Loucy (cell line): Measurements from ENCODE around the gene OSBPL3.

Experiments used
- H2AFZ ChIP-seq: fragments of 200-600 bp; sonication (generic); 2 replicates; pipeline ENCODE4 v1.6.0; 2016; ENCODE audit warnings: antibody characterized with exemption, mild to moderate bottlenecking, low read length, moderate library complexity
- H3F3A ChIP-seq: fragments of 200-600 bp; 2 replicates; pipeline ENCODE4 v1.6.0; 2016; ENCODE audit warnings: antibody characterized with exemption, low read depth, mild to moderate bottlenecking
- H3K27me3 ChIP-seq: fragments of 200-600 bp; sonication (generic); 2 replicates; pipeline ENCODE4 v1.6.1; 2014; ENCODE audit warnings: low read length, mild to moderate bottlenecking; ENCODE audit not compliant: insufficient read depth, poor library complexity, severe bottlenecking
- H3K36me3 ChIP-seq: fragments of 200-600 bp; sonication (generic); 2 replicates; pipeline ENCODE4 v1.6.1; 2016; ENCODE audit warnings: low read length; ENCODE audit not compliant: insufficient read depth
- H3K4me1 ChIP-seq: fragments of 200-600 bp; sonication (generic); 2 replicates; pipeline ENCODE4 v1.5.1; 2014; ENCODE audit warnings: low read length, mild to moderate bottlenecking; ENCODE audit not compliant: insufficient read depth, poor library complexity, severe bottlenecking
- H3K4me2 ChIP-seq: fragments of 200-600 bp; sonication (generic); 2 replicates; pipeline ENCODE4 v1.6.0; 2014; ENCODE audit warnings: antibody characterized with exemption, low read length, low read depth, mild to moderate bottlenecking; ENCODE audit not compliant: poor library complexity, severe bottlenecking
- H3K4me3 ChIP-seq: fragments of 200-600 bp; sonication (generic); 2 replicates; pipeline ENCODE4 v1.5.1; 2014; ENCODE audit warnings: low read length, mild to moderate bottlenecking, mixed read lengths; ENCODE audit not compliant: poor library complexity, severe bottlenecking
- H3K79me2 ChIP-seq: fragments of 200-600 bp; sonication (generic); 2 replicates; pipeline ENCODE4 v1.6.1; 2014; ENCODE audit warnings: low read length; ENCODE audit not compliant: insufficient read depth
- H3K9ac ChIP-seq: fragments of 200-600 bp; sonication (generic); 2 replicates; pipeline ENCODE4 v1.6.0; 2014; ENCODE audit warnings: mild to moderate bottlenecking, low read depth, low read length, moderate library complexity; ENCODE audit not compliant: poor library complexity, severe bottlenecking
- H3K9me2 ChIP-seq: fragments of 200-600 bp; sonication (generic); replicated peaks from 2 replicates; pipeline ENCODE4 v1.6.1; 2016; ENCODE audit warnings: low read depth, low read length, mixed read lengths
- H3K9me3 ChIP-seq: fragments of 200-600 bp; sonication (generic); 2 replicates; pipeline ENCODE4 v1.6.1; 2014; ENCODE audit warnings: mild to moderate bottlenecking, antibody characterized with exemption, low read length, low read depth; ENCODE audit not compliant: insufficient read depth
- H4K20me1 ChIP-seq: fragments of 200-600 bp; sonication (generic); 2 replicates; pipeline ENCODE4 v1.6.0; 2014; ENCODE audit warnings: antibody characterized with exemption, low read length, mild to moderate bottlenecking; ENCODE audit not compliant: insufficient read depth, poor library complexity, severe bottlenecking
- EZH2phosphoT487 ChIP-seq: fragments of 200-600 bp; IDR thresholded peaks from 2 replicates; pipeline ENCODE4 v1.6.1; 2018; ENCODE audit warnings: antibody characterized with exemption, mild to moderate bottlenecking, moderate library complexity, borderline replicate concordance
- TF ChIP-seq, protein P1 (sequence below): fragments of 200-600 bp; sonication (generic); conservative IDR thresholded peaks from 2 replicates; pipeline ENCODE4 v1.5.1; 2014; ENCODE audit warnings: mild to moderate bottlenecking, antibody characterized with exemption, low read length

Gene OSBPL3

DNA sequence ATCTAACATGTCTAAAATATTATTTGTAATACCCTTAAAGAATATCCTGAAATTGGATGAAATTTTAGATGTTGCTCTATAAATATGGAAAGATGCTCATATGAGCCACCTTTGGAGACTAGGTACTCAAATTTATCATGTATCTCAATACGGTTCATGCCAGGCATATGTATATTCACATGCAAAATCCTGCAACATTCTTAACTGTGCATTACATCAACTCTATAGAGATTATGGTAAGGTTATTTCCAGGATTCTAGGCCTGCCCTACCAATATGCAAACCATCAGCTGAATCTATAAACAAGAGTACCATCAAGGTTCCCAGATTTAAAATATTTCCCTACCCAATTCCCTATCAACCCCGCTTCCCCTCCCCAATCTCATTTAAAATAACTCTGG, 27.5 kb downstream of the OSBPL3 start:
- H3K9me2 ChIP-seq = no peaks in the 10 kb centered on the region
- peaks cover 37% of the 10 kb centered on the region for H3K4me1 ChIP-seq
- H3K27me3 ChIP-seq = no peaks in the 10 kb centered on the region
- peaks cover 42% of the 10 kb centered on the region for H4K20me1 ChIP-seq
- no peak overlapping the region for H3K9ac ChIP-seq
- no peak for TF ChIP-seq EZH2phosphoT487
- TF ChIP-seq, protein P1, sequence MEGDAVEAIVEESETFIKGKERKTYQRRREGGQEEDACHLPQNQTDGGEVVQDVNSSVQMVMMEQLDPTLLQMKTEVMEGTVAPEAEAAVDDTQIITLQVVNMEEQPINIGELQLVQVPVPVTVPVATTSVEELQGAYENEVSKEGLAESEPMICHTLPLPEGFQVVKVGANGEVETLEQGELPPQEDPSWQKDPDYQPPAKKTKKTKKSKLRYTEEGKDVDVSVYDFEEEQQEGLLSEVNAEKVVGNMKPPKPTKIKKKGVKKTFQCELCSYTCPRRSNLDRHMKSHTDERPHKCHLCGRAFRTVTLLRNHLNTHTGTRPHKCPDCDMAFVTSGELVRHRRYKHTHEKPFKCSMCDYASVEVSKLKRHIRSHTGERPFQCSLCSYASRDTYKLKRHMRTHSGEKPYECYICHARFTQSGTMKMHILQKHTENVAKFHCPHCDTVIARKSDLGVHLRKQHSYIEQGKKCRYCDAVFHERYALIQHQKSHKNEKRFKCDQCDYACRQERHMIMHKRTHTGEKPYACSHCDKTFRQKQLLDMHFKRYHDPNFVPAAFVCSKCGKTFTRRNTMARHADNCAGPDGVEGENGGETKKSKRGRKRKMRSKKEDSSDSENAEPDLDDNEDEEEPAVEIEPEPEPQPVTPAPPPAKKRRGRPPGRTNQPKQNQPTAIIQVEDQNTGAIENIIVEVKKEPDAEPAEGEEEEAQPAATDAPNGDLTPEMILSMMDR = no peak
- H3K4me3 ChIP-seq = no peak overlapping the region
- no peaks in the 10 kb centered on the region for H3K9me3 ChIP-seq
- no peak overlapping the region for H2AFZ ChIP-seq
- no peaks in the 10 kb centered on the region for H3F3A ChIP-seq
- H3K4me2 ChIP-seq = no peak overlapping the region
- H3K79me2 ChIP-seq = peaks cover 100% of the 10 kb centered on the region
- H3K36me3 ChIP-seq = no peaks in the 10 kb centered on the region

DNA sequence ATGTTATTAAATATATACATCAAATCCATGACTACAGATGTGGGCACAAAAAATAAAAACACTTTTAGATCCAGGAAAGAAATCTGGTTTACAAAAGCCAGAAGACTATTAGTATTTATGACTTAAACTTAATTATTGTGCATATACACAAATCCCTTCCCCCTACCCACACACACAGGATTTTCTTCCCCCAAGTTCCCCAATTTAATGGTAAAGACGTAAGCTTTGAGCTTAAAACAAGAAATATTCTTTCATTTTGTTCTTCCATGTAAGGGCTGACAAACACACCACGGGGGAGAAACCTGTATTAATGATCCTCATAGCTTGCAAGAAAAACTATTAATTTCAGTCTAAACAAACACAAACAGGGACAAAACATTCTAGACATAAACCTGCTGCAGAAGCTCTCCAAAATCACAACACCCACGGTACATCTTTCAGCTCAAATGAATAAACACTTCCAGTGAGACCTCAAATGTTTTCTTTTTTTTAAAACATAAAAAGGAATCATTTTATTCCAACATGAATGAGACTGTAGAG, 28.5 kb downstream of the OSBPL3 start:
- Histone ChIP-seq H3K27me3 (no peaks in the 10 kb centered on the region), H3F3A (no peaks in the 10 kb centered on the region), H3K9me2 (no peaks in the 10 kb centered on the region), H2AFZ (no peak overlapping the region), H3K4me1 (peaks cover 28% of the 10 kb centered on the region), H3K9ac (no peak overlapping the region), H3K79me2 (peaks cover 100% of the 10 kb centered on the region), H3K36me3 (no peaks in the 10 kb centered on the region), H4K20me1 (peaks cover 42% of the 10 kb centered on the region), H3K4me3 (no peak overlapping the region), H3K9me3 (no peaks in the 10 kb centered on the region), H3K4me2 (no peak overlapping the region)
- TF ChIP-seq, protein P1 = no peak
- TF ChIP-seq EZH2phosphoT487 = no peak

DNA sequence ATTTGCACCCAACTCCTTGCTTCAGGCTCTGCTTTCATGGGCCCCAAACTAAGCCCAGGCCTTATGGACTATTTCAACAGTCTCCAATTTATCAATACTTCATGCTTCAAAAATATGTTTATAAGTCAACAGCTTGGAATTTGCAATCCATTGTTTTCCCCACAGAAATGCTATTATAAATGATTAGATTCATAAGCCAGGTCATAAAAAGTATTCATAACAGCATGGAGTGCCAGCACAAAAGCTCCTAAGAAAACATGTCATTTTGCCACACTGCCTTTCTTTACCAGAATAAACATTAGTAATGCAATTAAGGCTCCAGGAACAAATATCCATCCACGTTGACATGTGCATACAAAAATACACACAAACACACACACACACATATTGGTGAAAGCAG, 30.1 kb downstream of the OSBPL3 start:
- peaks cover 39% of the 10 kb centered on the region for H4K20me1 ChIP-seq
- H3K4me1 ChIP-seq = peaks cover 21% of the 10 kb centered on the region
- no peaks in the 10 kb centered on the region for H3K9me3 ChIP-seq
- TF ChIP-seq, protein P1 = no peak
- no peak for TF ChIP-seq EZH2phosphoT487
- no peaks in the 10 kb centered on the region for H3K36me3 ChIP-seq
- H3K9ac ChIP-seq = no peak overlapping the region
- H3K9me2 ChIP-seq = no peaks in the 10 kb centered on the region
- no peak overlapping the region for H2AFZ ChIP-seq
- no peaks in the 10 kb centered on the region for H3F3A ChIP-seq
- no peaks in the 10 kb centered on the region for H3K27me3 ChIP-seq
- H3K4me2 ChIP-seq = no peak overlapping the region
- H3K4me3 ChIP-seq = no peak overlapping the region
- peaks cover 100% of the 10 kb centered on the region for H3K79me2 ChIP-seq
